ENCODE results near the gene MXI1.

- no peak for TF ChIP-seq CTCF (conservative IDR thresholded peaks at IDR 0.05; ENCODE audit: low read depth, low read length)
- TF ChIP-seq POLR2A (IDR thresholded peaks at IDR 0.05; ENCODE audit: low read depth, low read length), result no peak
- no peak for TF ChIP-seq USF2 (IDR thresholded peaks at IDR 0.05; ENCODE audit: low read depth, low read length)
- TF ChIP-seq RFX5 (IDR thresholded peaks at IDR 0.05; ENCODE audit: low read depth, low read length), result no peak
- no peak for TF ChIP-seq BHLHE40 (IDR thresholded peaks at IDR 0.05; ENCODE audit: low read depth, low read length)
- TF ChIP-seq MXI1 (IDR thresholded peaks at IDR 0.05; ENCODE audit: borderline replicate concordance, low read depth, low read length), result no peak
- no peak for TF ChIP-seq CEBPB (IDR thresholded peaks at IDR 0.05; ENCODE audit: low read depth, low read length)
- TF ChIP-seq RCOR1 (IDR thresholded peaks at IDR 0.05; ENCODE audit: insufficient replicate concordance, low read length), result no peak
- TF ChIP-seq, protein P1, sequence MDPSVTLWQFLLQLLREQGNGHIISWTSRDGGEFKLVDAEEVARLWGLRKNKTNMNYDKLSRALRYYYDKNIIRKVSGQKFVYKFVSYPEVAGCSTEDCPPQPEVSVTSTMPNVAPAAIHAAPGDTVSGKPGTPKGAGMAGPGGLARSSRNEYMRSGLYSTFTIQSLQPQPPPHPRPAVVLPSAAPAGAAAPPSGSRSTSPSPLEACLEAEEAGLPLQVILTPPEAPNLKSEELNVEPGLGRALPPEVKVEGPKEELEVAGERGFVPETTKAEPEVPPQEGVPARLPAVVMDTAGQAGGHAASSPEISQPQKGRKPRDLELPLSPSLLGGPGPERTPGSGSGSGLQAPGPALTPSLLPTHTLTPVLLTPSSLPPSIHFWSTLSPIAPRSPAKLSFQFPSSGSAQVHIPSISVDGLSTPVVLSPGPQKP (IDR thresholded peaks at IDR 0.05; ENCODE audit: borderline replicate concordance, low read depth, low read length), result no peak
- no peak for TF ChIP-seq SMC3 (IDR thresholded peaks at IDR 0.05; ENCODE audit: low read depth, low read length)
- TF ChIP-seq MAZ (IDR thresholded peaks at IDR 0.05; ENCODE audit: borderline replicate concordance, low read depth, low read length), result no peak
- no peak for TF ChIP-seq CHD1 (IDR thresholded peaks at IDR 0.05; ENCODE audit: low read depth, low read length)
Observed at GRCh38 chr10:110324805-110325280, 117.4 kb downstream of the MXI1 start.
